GM19328 (cell line): ENCODE measurements around the gene HAUS8.
"Not testable (repeated sequence)": the region's sequence is repeated elsewhere in the genome, so short reads cannot be mapped to it uniquely, and the experiment has no call there.

Experiments used
- ATAC-seq: cut with Tn5 transposase; IDR thresholded peaks from one replicate; pipeline ENCODE4 v1.9.1; 2021; ENCODE audit warnings: mild to moderate bottlenecking, moderate library complexity; ENCODE audit not compliant: unreplicated experiment

The HAUS8 gene

DNA sequence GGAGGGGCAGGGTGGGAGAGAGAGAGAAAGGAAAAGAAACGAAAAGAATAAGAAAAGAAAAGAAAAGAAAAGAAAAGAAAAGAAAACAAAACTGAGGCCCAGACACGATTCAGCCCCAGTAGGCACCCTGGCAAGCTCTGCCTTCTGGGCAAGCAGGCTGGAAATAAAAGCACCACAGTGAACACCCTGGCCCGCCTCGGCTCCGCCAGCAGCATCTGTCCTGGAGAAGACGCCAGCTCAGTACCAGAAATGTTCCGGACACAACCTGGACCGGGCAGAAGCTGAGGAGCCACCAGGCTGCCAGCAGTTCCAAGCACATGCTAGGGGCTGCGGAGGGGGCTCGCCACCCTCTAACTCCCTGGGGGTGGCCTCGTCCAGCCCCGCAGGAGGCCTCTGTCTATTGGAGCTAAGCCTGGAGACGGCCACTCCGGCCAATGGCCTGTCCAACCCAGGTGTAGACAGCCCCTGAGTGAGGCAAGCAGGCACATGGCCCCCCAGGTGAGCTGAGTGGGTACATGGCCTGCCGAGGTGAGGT lies 37.2 kb downstream of the HAUS8 start:
- no peak for ATAC-seq

DNA sequence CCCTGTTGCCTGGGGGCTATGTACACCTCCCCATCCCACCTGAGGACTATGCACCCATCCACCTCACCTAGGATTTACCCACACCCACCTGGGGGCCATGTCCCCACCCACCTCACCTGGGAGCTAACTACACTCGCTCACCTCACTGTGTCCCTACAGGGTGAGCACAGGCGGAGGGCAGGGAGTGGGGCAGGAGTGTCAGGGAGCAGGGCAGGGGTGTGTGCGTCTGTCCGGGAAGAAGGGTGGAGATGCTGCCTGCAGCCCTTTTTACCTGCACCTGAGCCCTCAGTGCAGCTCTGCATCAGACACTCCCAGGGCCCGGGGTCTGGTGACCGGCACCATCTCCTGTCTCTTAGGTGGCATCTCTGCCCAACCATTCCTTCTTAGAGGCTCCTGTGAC lies 38.1 kb downstream of the HAUS8 start:
- no peak for ATAC-seq

DNA sequence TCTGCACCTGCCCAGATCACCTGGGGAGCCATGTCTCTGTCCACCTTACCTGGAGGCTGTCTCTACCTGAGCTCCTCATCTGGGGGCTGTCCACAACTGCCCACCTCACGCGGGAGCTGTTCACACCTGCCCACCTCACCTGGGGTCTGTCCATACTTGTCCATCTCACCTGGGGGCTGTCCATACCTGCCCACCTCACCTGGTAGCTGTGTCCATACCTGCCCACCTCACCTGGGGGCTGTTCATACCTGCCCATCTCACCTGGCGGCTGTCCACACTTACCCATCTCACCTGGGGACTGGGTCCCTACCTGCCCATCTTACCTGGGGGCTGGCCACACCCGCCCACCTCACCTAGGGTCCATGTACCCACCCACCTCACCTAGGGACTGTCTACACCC lies 38.6 kb downstream of the HAUS8 start:
- ATAC-seq: no peak

DNA sequence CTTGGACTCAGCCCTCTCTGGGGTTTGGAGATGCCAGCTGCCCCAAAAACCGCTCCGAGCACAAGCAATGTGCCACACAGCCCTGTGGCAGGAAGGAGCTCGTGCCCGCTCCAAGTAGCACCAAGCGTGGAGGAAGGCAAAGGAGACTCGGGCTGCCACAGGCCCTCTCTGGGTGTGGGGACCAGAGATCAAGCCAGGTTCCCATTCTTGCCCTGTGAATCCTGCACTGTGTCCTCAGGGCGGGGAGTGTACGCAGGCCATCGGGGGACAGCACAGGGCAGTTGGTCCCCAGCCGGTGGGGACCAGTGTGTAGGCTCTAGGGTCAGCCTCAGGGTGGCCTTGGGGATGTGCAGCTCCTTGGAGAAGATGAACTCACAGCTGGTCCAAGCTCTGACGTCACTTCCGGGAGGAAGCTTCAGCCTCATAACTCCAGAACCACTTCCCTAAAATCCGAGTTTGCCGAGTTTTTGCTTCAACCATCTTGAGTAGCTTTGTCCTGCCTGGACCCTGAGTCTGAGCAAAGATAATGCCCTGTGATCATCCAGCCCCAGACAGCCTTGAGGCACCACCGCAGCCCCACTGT lies 39.3 kb downstream of the HAUS8 start:
- no peak for ATAC-seq

DNA sequence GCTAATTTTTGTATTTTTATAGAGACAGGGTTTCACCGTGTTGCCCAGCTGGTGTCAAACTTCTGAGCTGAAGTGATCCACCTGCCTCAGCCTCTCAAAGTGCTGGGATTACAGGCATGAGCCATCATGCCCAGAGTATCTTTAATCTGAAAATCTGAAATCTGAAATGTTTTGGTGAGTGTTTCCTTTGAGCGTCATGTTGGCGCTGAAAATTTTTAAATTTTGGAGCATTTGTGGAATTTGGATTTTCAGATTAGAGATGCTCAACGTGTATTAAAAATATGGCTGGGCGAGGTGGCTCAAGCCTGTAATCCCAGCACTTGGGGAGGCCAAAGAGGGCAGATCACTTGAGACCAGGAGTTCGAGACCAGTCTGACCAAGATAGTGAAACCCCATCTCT lies 43.5 kb downstream of the HAUS8 start:
- ATAC-seq: no peak

- ATAC-seq: no peak
Observed at GRCh38 chr19:17027535-17027975, 47.7 kb downstream of the HAUS8 start.

GRCh38 chr19:17026706-17027534 lies 48.3 kb downstream of the HAUS8 start, which contains the start of gene CPAMD8:
TSS of gene CPAMD8 (minus strand) at chr19:17026810. CDS start at chr19:17026642, 168 bp downstream.
- no peak for ATAC-seq

DNA sequence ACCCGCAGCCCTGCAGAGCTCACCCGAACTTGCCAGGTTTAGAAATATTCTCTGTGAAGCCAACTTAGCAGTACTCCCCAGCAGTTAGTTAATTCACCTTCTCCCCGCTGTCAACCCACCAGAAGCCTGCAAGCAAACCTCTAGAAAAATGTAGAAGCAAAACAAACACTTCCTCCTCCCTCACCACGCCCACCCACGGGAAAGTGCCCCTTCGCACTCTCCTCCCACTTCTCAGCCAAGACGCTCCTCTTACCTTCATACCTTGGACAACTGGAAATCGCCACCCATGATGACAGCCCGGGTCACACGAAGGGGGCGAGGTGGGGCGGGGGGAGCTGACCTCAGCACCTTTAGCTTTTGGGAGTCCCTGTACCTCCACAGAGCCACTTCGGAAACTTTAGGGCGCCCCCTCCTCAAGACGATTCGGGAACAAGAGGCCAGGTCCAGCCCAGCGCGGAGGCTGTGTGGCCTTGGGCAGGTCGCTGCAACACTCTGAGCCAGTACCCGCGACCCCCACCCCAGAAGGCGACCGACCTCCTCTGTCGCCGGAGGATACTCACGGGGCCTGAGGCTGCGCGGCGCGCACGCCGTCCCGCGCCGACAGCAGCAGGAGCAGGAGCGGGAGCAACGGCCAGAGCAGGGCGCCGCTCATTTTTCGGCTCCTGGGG lies 49.1 kb downstream of the HAUS8 start:
- no peak for ATAC-seq

DNA sequence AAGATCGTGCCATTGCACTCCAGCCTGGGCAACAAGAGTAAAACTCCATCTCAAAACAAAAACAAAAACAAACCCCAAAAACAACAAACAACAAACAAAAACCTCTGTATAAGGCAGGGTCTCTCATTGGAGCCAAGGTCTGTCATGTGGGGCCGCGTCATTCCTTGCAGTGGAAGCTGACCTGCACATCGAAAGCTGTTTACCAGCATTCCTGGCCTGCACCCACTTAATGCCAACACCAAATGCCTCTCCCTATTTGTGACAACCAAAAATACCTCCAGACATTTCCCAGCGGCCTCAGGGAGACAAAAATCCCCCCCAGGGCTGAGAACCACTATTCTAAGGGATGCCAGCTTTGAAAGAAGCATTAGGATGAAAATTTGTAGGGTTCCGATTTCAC lies 49.9 kb downstream of the HAUS8 start:
- no peak for ATAC-seq

DNA sequence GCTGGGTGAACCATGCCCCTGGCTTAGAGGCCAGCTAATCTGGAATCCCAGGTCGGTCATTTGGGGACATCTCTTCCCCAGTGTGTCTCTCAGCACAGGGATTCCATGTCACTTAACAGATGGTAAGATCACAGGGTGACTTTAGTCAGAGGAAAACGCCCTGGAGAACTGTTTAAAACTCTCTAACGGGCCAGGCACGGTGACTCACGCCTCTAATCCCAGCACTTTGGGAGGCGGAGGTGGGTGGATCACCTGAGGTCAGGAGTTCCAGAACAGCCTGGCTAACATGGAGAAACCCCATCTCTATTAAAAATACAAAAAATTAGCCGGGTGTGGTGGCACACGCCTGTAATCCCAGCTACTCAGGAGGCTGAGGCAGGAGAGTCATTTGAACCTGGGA lies 50.3 kb downstream of the HAUS8 start:
- not testable (repeated sequence) for ATAC-seq

GRCh38 chr19:17023805-17024204 lies 51.4 kb downstream of the HAUS8 start:
- no peak for ATAC-seq

- ATAC-seq: no peak
Observed at GRCh38 chr19:17022738-17023137, 52.5 kb downstream of the HAUS8 start.

- ATAC-seq: no peak
Observed at GRCh38 chr19:17021793-17022590, 53.3 kb downstream of the HAUS8 start.

DNA sequence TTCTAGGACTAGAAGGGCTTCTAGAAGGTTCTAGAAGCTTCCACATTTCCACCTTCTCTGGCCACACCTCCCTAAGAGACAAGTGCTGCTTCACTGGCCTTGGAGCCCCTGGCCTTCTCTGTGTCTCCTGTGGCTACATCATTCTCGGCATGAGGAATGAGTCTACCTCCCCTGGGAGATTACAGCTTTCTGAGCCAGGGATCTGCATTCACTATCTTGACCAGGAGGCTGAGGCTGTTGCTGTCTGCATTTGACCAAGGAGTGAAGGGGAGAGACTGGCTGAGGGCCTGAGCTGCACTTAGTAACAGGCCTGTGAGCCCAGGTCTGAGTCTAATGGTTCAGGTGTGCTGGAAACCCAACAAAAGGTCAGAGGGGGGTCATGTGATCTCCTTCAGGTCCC lies 53.9 kb downstream of the HAUS8 start:
- ATAC-seq: no peak

DNA sequence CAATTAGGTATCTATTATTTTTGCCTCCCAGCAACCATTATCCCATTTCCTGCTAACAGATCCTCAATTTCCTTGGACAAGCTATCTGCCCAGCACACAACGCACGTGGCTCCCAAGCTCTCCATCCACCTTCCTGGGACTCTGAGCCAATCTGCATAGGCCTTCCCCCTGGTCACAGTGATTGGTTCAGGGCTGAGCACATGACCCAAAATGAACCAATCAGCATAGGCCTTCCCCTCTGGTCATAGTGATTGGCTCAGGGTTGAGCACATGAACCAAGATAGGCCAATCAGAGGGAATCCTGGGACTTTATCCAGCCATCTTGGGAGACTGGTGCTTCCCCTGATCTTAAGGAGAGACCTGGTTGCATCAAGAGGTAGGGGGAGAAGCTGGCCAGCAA lies 54.4 kb downstream of the HAUS8 start:
- ATAC-seq: no peak

DNA sequence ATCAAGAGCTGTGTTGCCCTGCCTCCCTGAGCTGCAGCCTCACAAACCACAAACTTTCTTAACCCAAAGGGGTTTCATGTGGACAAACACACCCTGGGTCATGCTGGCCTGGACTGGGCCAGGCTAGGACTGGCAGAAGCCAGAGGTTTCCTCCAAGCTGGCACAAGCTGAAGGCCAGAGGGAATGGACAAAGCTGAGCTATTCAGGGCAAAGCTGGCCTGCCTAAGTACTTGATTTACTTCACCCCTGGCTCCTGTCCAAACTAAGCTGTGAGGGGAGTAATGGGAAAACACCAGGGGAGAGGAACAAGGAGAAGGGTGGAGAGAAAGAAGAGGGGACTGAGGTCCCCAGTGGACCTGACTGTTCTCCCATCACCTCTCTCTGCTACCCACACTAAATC lies 54.9 kb downstream of the HAUS8 start:
- ATAC-seq: no peak

GRCh38 chr19:17014212-17014861 lies 60.9 kb downstream of the HAUS8 start:
- ATAC-seq: not testable (repeated sequence)

GRCh38 chr19:17011485-17011884 lies 63.8 kb downstream of the HAUS8 start:
- no peak for ATAC-seq

GRCh38 chr19:17006579-17006978 lies 68.7 kb downstream of the HAUS8 start:
- no peak for ATAC-seq

- no peak for ATAC-seq
Observed at GRCh38 chr19:17005000-17005399, 70.3 kb downstream of the HAUS8 start.
